COLO668 (cell line): ENCODE data around the gene FGGY.

Source experiments
- DNase-seq: peaks from one replicate; lab custom pipeline; 2025; ENCODE audit not compliant: unreplicated experiment; lab: John Stamatoyannopoulos, UW

Gene FGGY

DNA sequence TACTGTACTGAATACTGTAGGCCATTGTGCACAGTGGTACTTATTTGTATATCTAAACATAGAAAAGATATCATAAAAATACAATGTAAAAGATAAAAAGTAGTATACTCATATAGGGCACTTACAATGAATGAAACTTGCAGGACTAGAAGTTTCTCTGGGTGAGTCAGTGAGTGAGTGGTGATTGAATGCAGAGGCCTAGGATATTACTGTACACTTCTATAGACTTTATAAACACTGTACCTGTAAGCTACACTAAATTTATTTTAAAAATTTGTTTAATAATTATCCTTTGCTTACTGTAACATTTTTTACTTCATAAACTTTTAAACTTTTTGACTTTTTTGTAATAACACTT, 82.5 kb downstream of the FGGY start:
- no peak for DNase-seq

DNA sequence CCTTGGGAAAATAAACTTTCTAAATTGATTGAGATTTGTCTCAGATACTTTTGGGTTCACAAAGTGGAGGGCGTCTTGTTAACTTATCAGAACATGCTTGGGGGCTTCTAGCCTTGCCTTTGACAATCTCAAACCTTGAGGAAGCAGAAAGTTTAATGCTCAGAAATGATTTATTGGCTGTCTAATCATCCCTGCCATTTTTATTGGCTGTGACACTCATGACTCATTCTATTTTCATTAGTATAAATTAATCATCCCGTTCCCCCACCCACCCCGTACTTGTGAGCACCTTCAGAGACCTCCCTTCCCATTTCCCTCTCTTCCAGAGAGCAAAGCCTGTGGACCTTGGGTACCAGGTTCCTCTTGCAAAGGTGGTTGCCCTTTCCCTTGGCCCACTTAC, 87.1 kb downstream of the FGGY start:
- DNase-seq = no peak

GRCh38 chr1:59384443-59384842, 87.5 kb downstream of the FGGY start:
- no peak for DNase-seq

DNA sequence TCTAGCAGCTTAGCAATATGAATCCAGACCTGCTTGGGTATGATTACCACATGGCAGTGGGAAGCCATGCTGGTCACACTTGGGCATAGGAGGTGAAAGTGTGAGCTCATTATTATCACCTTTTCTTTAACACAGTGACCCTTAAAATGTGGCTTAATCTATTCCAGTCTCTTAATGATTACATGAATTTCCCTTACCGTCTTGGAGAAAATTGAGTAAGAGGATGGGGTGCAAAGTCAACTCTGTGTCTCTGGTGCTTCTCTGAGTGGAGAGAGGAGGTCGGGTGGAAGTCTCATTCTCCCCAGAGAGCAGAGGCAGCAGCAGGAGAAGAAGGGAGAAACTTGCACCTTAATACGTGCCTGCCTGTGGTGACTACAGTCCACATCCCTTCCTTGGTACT, 91.3 kb downstream of the FGGY start:
- no peak for DNase-seq

DNA sequence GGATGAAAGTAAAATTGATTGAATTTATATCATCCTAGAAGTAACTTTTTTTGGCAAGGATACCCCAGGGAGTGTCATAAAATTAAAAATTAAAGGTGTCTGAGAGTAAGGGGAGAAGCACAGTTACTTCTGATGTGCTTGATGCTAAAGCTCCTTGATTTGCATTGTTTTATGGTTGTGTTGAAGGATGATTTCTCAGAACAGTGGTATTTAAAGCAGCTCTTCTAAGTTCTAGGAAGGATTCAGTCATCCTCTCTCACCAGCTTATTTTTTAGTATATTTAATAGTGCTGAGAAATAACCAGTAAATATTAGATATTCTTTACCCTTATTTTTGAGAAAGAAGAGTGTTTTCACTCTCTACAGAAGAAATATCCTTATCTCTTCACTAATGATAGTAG, 93.0 kb downstream of the FGGY start:
- DNase-seq = no peak

DNA sequence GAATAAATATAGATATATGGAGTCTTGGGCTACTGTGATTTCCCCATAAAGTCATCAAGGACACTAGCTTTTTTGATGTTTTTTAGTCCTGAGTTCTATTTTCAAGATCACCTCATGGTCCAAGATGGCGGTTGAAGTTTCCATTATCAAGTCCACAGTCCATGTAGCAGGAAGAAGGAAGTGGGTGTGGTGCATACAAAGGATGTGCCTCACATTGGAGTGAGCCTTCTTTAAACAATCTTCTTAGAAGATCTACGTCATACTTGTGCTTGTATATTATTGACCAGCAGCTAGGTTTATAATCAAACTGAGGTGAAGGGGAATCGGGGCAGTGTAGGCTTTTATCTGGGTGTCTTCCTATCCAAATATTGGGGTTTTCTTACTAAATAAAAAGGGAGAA, 93.4 kb downstream of the FGGY start:
- DNase-seq = no peak

- DNase-seq = no peak
Measured at GRCh38 chr1:59391212-59392179, 94.6 kb downstream of the FGGY start.

DNA sequence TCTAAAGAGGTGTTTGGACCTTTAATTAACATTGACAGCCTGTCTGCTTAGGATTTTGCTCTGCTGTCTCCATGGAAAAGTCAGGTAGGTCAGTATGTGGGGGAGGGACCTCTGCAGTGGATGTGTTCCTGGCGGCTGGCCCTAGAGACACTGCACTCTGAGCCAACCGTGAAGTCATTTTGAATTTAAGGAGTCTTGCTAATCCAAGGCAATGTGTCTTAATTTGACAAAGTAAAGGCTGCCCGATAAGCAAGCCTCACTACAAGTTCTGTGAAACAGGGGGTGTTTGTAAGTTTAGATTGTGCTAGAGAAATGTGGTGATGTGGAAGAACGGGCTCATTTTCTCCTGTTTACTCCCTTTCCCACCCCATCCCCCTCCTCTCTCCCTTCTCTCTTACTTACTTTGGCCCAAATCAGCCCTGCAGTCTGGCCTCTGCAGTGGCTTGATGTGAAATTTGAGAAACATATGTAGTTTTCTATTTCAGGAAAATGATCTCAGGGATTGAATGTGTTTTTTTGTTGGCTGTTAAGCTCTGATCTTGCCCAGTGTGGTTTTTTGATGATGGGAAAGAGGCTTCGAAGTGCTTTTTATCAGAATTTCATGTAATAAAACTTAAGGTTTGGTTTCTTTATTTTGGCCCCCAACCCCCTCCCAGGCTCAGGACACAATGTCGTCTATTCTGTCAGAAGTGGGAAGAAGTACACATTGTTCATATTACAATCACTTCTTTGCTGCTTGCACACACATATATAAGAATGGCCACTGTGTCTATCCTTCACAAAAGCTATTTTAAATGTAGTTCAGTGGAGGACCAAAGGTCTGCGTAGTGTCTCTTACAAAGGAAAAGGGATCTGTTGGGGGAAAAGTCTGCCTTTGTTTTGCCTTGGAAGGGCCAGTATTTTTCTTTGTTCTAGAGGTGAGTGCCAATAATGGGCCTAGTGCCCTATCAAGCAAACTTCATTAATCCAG, 96.6 kb downstream of the FGGY start:
- no peak for DNase-seq

GRCh38 chr1:59394706-59395425, 98.0 kb downstream of the FGGY start:
- DNase-seq = no peak

DNA sequence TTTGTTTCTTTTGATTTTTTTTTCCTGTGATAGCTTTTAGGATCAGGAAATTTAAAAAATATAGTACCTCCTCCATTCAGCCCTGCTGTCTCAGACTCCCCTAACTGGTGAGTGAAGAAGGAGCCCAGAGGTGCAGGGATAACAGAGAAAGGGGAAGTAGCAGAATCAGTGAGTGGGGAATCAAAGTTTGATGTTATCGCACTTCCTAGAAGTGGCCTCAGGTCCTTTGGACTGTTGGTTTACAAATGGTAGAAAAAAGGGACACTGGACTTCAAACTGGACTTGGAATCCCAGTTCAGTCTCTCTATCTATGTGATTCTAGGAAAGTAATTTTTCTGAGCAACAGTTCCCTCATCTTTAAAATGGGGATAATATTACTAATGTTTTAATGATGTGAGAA, 99.5 kb downstream of the FGGY start:
- DNase-seq = no peak

DNA sequence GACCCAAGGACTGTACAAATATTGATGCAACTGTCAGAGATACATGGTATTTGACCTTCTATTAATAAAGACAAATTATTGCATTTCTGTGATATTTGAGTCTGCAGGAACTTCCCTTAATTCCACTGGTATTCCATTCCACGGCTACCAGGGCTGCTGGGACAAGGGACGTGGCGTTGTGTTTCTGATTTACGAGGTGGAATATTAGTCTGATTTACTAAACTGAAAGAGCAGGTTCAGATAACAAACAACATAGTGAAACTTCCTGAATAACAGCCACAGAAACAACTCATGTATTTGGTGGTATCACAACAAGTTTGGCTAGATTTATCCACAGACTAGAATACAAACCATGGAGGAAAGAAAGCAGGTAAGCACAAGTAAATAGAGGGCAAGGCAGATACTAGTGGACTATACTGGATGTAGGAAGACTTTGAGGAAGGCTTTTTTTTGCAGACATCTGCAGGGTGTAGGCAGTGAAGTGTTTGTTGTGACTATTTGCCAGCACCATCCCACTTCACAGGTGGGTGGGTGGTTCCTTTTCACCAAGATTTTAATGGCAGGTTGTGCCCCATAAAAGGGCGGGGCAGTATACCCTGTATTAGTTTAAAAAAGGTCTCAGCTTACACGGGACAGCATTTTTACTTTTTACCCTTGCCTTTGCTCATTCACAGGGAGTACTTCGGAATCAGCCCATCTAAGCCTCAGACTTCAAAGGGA, 100.4 kb downstream of the FGGY start:
- DNase-seq = no peak

- no peak for DNase-seq
Measured at GRCh38 chr1:59399642-59400041, 102.7 kb downstream of the FGGY start.

GRCh38 chr1:59401581-59401980, 104.7 kb downstream of the FGGY start:
- no peak for DNase-seq

DNA sequence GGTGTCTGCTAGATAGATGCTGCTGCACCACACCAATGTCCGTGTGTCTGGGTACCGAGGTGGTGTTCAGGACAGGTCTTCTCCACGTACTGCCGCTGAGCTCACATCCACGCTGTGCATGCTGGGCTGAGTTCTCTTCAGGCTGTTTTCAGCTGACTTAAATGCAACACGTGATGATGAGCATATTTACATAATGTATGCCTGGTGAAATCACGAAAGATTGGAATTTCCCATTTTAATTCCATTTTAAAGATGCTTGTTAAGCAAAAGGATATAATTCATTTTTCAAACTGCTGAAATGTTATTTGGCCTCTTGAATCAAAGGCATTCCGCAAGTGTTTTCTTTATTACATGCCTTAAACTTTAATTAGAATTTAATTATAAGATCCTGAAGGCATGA, 107.9 kb downstream of the FGGY start:
- no peak for DNase-seq

- no peak for DNase-seq
Measured at GRCh38 chr1:59406437-59407164, 109.7 kb downstream of the FGGY start.

DNA sequence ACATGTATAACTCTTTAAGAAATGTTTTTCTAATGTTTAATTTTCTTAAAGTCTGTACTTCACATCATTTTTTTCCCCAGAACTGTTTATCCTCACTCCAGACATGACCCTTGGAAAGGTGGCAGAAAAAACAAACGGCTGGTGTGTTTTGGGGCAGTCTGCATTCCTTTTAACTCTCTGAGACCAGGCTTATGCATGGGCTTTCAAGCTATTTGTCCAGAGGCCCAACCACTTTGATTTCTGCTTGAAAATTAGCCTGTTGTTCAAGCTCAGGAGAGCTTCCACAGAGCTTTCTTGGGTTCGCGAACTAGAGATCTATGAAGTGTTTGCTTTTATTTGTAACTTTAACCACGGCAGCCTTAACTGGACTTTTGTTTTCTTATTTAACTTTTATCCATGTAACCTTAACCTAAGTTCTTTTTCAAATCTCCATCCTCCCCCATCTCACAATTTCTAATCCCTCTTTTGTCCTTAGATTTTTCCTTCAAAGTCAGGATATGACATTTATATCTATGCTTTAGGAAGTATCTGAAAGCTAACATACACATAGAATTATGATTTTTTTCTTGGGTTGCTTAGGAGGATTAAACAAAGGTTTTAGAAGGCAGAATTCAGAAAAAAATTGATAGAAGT, 111.8 kb downstream of the FGGY start:
- DNase-seq = no peak

GRCh38 chr1:59409549-59409948, 112.7 kb downstream of the FGGY start:
- DNase-seq = no peak

DNA sequence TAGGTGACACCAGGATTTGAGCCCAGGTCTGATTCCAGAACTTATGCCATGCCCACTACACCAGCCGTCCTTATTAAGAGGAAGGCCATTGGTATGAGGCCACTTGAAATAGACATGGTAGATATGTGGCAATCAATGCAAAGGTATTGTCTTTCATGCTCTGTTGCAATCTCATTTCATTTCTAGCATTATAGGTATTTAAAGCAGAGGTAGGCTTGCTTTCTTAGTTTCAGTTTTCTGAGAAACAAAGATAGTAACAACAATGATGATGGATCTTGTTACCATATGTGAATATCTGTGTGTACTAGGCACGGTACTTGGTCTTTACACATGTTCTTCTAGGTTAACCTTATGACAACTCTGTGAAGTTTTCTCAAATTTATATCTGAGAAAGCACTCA, 113.1 kb downstream of the FGGY start:
- no peak for DNase-seq

DNA sequence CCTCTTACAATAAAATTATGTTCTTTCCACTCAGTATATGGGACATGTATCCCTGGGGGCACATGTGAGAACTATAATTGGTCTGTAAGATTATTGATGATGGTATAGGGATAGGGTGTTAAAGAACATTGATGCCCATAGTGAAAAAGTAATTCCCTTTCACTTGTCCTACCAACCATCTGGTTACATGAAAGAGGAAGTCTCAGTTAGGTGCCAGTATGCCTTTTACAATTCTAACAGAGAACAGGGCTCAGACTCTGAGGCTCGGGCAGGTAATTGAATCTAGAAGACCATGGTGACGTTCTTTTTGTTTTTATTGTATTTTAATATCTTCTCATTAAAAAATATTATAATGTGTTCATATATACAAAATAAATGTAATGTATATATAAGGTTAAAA, 113.6 kb downstream of the FGGY start:
- no peak for DNase-seq
